Panc1 (cell line): ENCODE results near the gene ZFP37. TPM values are rescaled to one million over a fixed set of nuclear protein-coding genes. Genes with fewer than 3 reads are reported as not detected.

ENCODE experiments used
- ATAC-seq: fragments of 200-7000 bp; cut with Tn5 transposase; 2 replicates; pipeline ENCODE4 v1.9.1; 2020; ENCODE audit warnings: mild to moderate bottlenecking, moderate library complexity
- BruUV-seq: library from RNA; stranded (reverse); fragments of 400-500 nt; replicated peaks from 2 replicates; lab custom pipeline; 2021; lab: Mats Ljungman, UMichigan
- CTCF ChIA-PET: fragments of 300-600 bp; sonication (Branson Sonifier 250); formaldehyde crosslinking; loops from one replicate; lab custom pipeline; 2022; ENCODE audit warnings: antibody characterized with exemption; lab: Charles Lee
- POLR2A ChIA-PET: fragments of 300-600 bp; sonication (Branson Sonifier 250); formaldehyde crosslinking; loops from one replicate; lab custom pipeline; 2022; ENCODE audit warnings: antibody characterized with exemption; lab: Charles Lee
- DNase-seq: peaks from one replicate; pipeline ENCODE4 v3.0.0-alpha.2; 2010; ENCODE audit warnings: low read depth, low spot score
- H3K27ac ChIP-seq: 2 replicates; pipeline ENCODE4 v1.5.1; 2011; ENCODE audit warnings: mild to moderate bottlenecking, low read length, inconsistent platforms
- H3K27me3 ChIP-seq: fragments of 200-500 bp; sonication (Bioruptor generic); 2 replicates; pipeline ENCODE4 v1.6.0; 2014; ENCODE audit warnings: low read length, inconsistent platforms; ENCODE audit not compliant: control insufficient read depth, insufficient read depth
- H3K36me3 ChIP-seq: fragments of 200-500 bp; sonication (Bioruptor generic); 2 replicates; pipeline ENCODE4 v1.5.1; 2014; ENCODE audit warnings: inconsistent platforms, mild to moderate bottlenecking, low read length, moderate library complexity; ENCODE audit not compliant: control insufficient read depth, insufficient read depth
- H3K4me1 ChIP-seq: 2 replicates; pipeline ENCODE4 v1.5.1; 2011; ENCODE audit warnings: inconsistent platforms, mild to moderate bottlenecking, low read length, moderate library complexity; ENCODE audit not compliant: control insufficient read depth, insufficient read depth
- H3K4me3 ChIP-seq, 2 experiments: 2 replicates each; pipeline ENCODE4 v1.5.1; 2011 to 2012; ENCODE audit warnings: low read depth in 2 of 2, low read length in 2 of 2, mild to moderate bottlenecking in 2 of 2, inconsistent platforms in 1 of 2, moderate library complexity in 1 of 2
- H3K9me3 ChIP-seq: fragments of 200-500 bp; sonication (Bioruptor generic); 2 replicates; pipeline ENCODE4 v1.5.1; 2014; ENCODE audit warnings: low read depth, mild to moderate bottlenecking, inconsistent platforms, low read length, moderate library complexity; ENCODE audit not compliant: control insufficient read depth, insufficient read depth
- CTCF ChIP-seq: fragments of 450-650 bp; IDR thresholded peaks from 2 replicates; pipeline ENCODE4 v1.5.1; 2017; ENCODE audit warnings: mild to moderate bottlenecking
- POLR2AphosphoS5 ChIP-seq: IDR thresholded peaks from 2 replicates; pipeline ENCODE4 v1.6.1; 2012; ENCODE audit warnings: mild to moderate bottlenecking, low read depth, low read length, moderate library complexity
- REST ChIP-seq, 2 experiments: IDR thresholded peaks; 2 replicates each; pipeline ENCODE4 v1.6.1; 2011 to 2012; ENCODE audit warnings: low read depth in 2 of 2, control low read depth in 1 of 2, low read length in 1 of 2, mild to moderate bottlenecking in 1 of 2, moderate library complexity in 1 of 2; ENCODE audit not compliant: insufficient read depth in 1 of 2
- SIN3A ChIP-seq: IDR thresholded peaks from 2 replicates; pipeline ENCODE4 v1.6.1; 2012; ENCODE audit warnings: low read depth, mild to moderate bottlenecking, low read length, moderate library complexity, borderline replicate concordance; ENCODE audit not compliant: insufficient read depth
- TCF7L2 ChIP-seq: IDR thresholded peaks from 2 replicates; pipeline ENCODE4 v1.6.1; 2011; ENCODE audit warnings: mild to moderate bottlenecking, low read depth, low read length, inconsistent platforms
- in situ Hi-C: cut with HindIII; loops from 2 replicates; pipeline ENCODE4 v1.10.0; 2016; ENCODE audit warnings: low sequenced_read_pairs, low pct_unique_long_range_greater_than_20kb
- intact Hi-C: fragments of 100-400 bp; cut with micrococcal nuclease; formaldehyde crosslinking; loops from one replicate; pipeline ENCODE4 v1.10.0; 2022; ENCODE audit not compliant: unreplicated experiment
- total RNA-seq: library from RNA; stranded (reverse); gene quantifications from one replicate; pipeline ENCODE4 v1.2.1, GENCODE V29; 2021; ENCODE audit not compliant: unreplicated experiment

ZFP37 gene
- total RNA-seq, 1 experiment from 2014 or later = 1.1 TPM

- BruUV-seq = no TSS peak
- no peaks in the 10 kb centered on the region for H3K27me3 ChIP-seq
- H3K4me3 ChIP-seq = no peak overlapping the region
- H3K27ac ChIP-seq = no peak overlapping the region
- DNase-seq (no peak), ATAC-seq (no peak)
- intact Hi-C loops (no loop called here), in situ Hi-C loops (no loop called here)
- H3K9me3 ChIP-seq = no peaks in the 10 kb centered on the region
- CTCF ChIA-PET = no interaction called here
- POLR2A ChIA-PET = no interaction called here
- H3K36me3 ChIP-seq = no peaks in the 10 kb centered on the region
- H3K4me1 ChIP-seq = no peaks in the 10 kb centered on the region
- TF ChIP-seq SIN3A (no peak), TCF7L2 (no peak), CTCF (no peak), REST (IDR thresholded peaks at IDR 0.05; ENCODE audit: insufficient read depth in 1 of 2, low read depth in 2 of 2, low read length in 1 of 2) (no peak), POLR2AphosphoS5 (no peak)
Observed at GRCh38 chr9:113026200-113026599, 30.3 kb downstream of the ZFP37 start.

- intact Hi-C loops = no loop called here
Observed at GRCh38 chr9:113018247-113018646, 38.3 kb downstream of the ZFP37 start.

More at GRCh38 chr9:113018247-113018646, 38.3 kb downstream of the ZFP37 start:
- no peak for ATAC-seq
- H3K27me3 ChIP-seq = no peaks in the 10 kb centered on the region
- H3K9me3 ChIP-seq = no peaks in the 10 kb centered on the region
- CTCF ChIA-PET = no interaction called here
- no TSS peak for BruUV-seq
- TF ChIP-seq SIN3A (no peak), REST (IDR thresholded peaks at IDR 0.05; ENCODE audit: insufficient read depth in 1 of 2, low read depth in 2 of 2, low read length in 1 of 2) (no peak), CTCF (no peak), POLR2AphosphoS5 (no peak), TCF7L2 (no peak)
- no peaks in the 10 kb centered on the region for H3K36me3 ChIP-seq
- in situ Hi-C loops = no loop called here
- no peak overlapping the region for H3K4me3 ChIP-seq
- POLR2A ChIA-PET = no interaction called here
- no peaks in the 10 kb centered on the region for H3K4me1 ChIP-seq
- no peak for DNase-seq
- no peak overlapping the region for H3K27ac ChIP-seq
